Measurements from ENCODE around the gene TNPO3. TPM values are rescaled to one million over a fixed set of nuclear protein-coding genes. Genes with fewer than 3 reads are reported as not detected.

Gene TNPO3
- total and polyA plus RNA-seq, 10 of the 15 experiments (the other 5 are each of a cell fraction or from before 2014, with no cell fraction given), result 17.6 to 91.8 (median 65.9) TPM

GRCh38 chr7:129014501-129015101 is 40.3 kb downstream of the TNPO3 start (continued):
- TF ChIP-seq KDM1A (IDR thresholded peaks at IDR 0.05; ENCODE audit: borderline replicate concordance), result no peak
- no peak for TF ChIP-seq YY1 (IDR thresholded peaks at IDR 0.05; ENCODE audit: low read depth, low read length)
- no peak for TF ChIP-seq POU2F2 (IDR thresholded peaks at IDR 0.05; ENCODE audit: borderline replicate concordance, low read depth, low read length)

- FAIRE-seq, result peak; percentile 13
- Histone ChIP-seq H3K27ac (ENCODE audit: control insufficient read depth, insufficient read depth) (peak overlapping the region; percentile 58), H3K9ac (ENCODE audit: control insufficient read depth, insufficient read depth, low read length) (no peak overlapping the region), H4K20me1 (ENCODE audit: control insufficient read depth, insufficient read depth) (no peaks in the 10 kb centered on the region), H3K79me2 (ENCODE audit: control insufficient read depth, insufficient read depth, low read length) (peaks cover 62% of the 10 kb centered on the region), H3K36me3 (ENCODE audit: control insufficient read depth in 2 of 2, insufficient read depth in 2 of 2, low read length in 1 of 2) (peaks cover 6 to 32% of the 10 kb centered on the region in 2 experiments), H3K4me3 (peak overlapping the region; percentile 21; the same call in 1 of the 2 replicates), H3K9me3 (replicated peaks; ENCODE audit: control insufficient read depth, insufficient read depth, low read length) (peaks cover 2% of the 10 kb centered on the region; the same call in 2 of the 3 replicates), H3K27me3 (replicated peaks in 1 of 2; ENCODE audit: control insufficient read depth in 2 of 2, insufficient read depth in 2 of 2, low read length in 1 of 2) (no peaks in the 10 kb centered on the region), H3K4me2 (ENCODE audit: control insufficient read depth, insufficient read depth) (peak overlapping the region; percentile 48), H3K4me1 (ENCODE audit: control insufficient read depth, insufficient read depth, low read length) (peaks cover 60% of the 10 kb centered on the region), H2AFZ (ENCODE audit: control insufficient read depth, low read depth, low read length) (no peak overlapping the region)
- no TSS peak for BruUV-seq (replicated peaks)
- POLR2A ChIA-PET, result interaction anchor here (0.7 to 2.5 kb wide), 4 partner anchors 12 to 73 kb away, joined by 3 to 12 read pairs (median 4); no protein-coding TSS in a partner anchor
- peak; percentile 16; the same call in 1 of the 3 replicates for ATAC-seq
- intact Hi-C loops (cut with micrococcal nuclease; ENCODE audit: unreplicated experiment) (no loop called here), in situ Hi-C loops (cut with MboI) (no loop called here)
- CTCF ChIA-PET, result interaction anchor here (0.8 to 1.3 kb wide), 3 partner anchors 10 to 78 kb away, joined by 3 to 6 read pairs (median 3); no protein-coding TSS in a partner anchor
- RAD21 ChIA-PET (ENCODE audit: unreplicated experiment), result interaction anchor here (0.8 to 1.5 kb wide), 6 partner anchors 52 to 82 kb away, joined by 3 to 4 read pairs (median 3); no protein-coding TSS in a partner anchor
- 0% methylated on average over 4 of the region's 4 CpGs for WGBS (ENCODE audit: insufficient coverage, insufficient replicate concordance, low lambda C conversion rate, missing lambda C conversion rate)
- SMC1A ChIA-PET (ENCODE audit: uncharacterized antibody, unreplicated experiment), result interaction anchor here (0.8 to 1.6 kb wide), 7 partner anchors 11 to 79 kb away, joined by 3 to 5 read pairs (median 4); no protein-coding TSS in a partner anchor
- DNase-seq (ENCODE audit: low read depth, low spot score), result peak; percentile 31
- TF ChIP-seq TCF3 (IDR thresholded peaks at IDR 0.05; ENCODE audit: borderline replicate concordance, insufficient read depth, low read depth, low read length) (no peak), SREBF2 (IDR thresholded peaks at IDR 0.05; ENCODE audit: low read length) (no peak), ATF7 (IDR thresholded peaks at IDR 0.05; ENCODE audit: low read depth) (no peak), RELB (IDR thresholded peaks at IDR 0.05; ENCODE audit: low read depth) (0 out of 2 replicates have a peak, but pooled peaks have one; percentile 47), STAT1 (conservative IDR thresholded peaks at IDR 0.05) (no peak), PKNOX1 (IDR thresholded peaks at IDR 0.05) (no peak), MEF2A (IDR thresholded peaks at IDR 0.05; ENCODE audit: insufficient read depth, low read depth, low read length) (peak; percentile 71), YBX1 (IDR thresholded peaks at IDR 0.05) (no peak), NFIC (IDR thresholded peaks at IDR 0.05; ENCODE audit: low read depth, low read length) (peak; percentile 71), RFX5 (IDR thresholded peaks at IDR 0.05; ENCODE audit: low read depth, low read length) (no peak), NBN (IDR thresholded peaks at IDR 0.05) (peak; percentile 69; the same call in 1 of the 2 replicates), MYC (IDR thresholded peaks at IDR 0.05; ENCODE audit: insufficient read depth, insufficient read length, insufficient replicate concordance, low read length, severe bottlenecking) (no peak), EED (IDR thresholded peaks at IDR 0.05; ENCODE audit: low read depth) (peak; percentile 33; the same call in 1 of the 2 replicates), POU2F2 (IDR thresholded peaks at IDR 0.05; ENCODE audit: borderline replicate concordance, low read depth, low read length) (no peak), ZSCAN29 (IDR thresholded peaks at IDR 0.05) (no peak), IKZF2 (IDR thresholded peaks at IDR 0.05) (peak; percentile 48 to 73), SRF (IDR thresholded peaks at IDR 0.05; ENCODE audit: low read depth in 2 of 2, low read length in 2 of 2) (no peak)
Observed at GRCh38 chr7:129013048-129013724, 41.7 kb downstream of the TNPO3 start.
